IMR-90 (cell line): Measurements from ENCODE around the gene SPTSSA.

Experiments used
- CTCF ChIP-seq: conservative IDR thresholded peaks from 2 replicates; pipeline ENCODE4 v1.5.1; 2012; ENCODE audit warnings: mild to moderate bottlenecking, low read depth, low read length, improper control_type of control experiment
- MXI1 ChIP-seq: IDR thresholded peaks from 2 replicates; pipeline ENCODE4 v1.6.1; 2012; ENCODE audit warnings: low read depth, mild to moderate bottlenecking, low read length, moderate library complexity, borderline replicate concordance
- NFE2L2 ChIP-seq: fragments of 150-350 bp; IDR thresholded peaks from 2 replicates; pipeline ENCODE4 v1.6.1; 2016; ENCODE audit warnings: low read depth, mild to moderate bottlenecking, low read length
- POLR2A ChIP-seq: IDR thresholded peaks from 2 replicates; pipeline ENCODE4 v1.6.1; 2012; ENCODE audit warnings: mild to moderate bottlenecking, low read depth, low read length
- RAD21 ChIP-seq: IDR thresholded peaks from 2 replicates; pipeline ENCODE4 v1.6.1; 2012; ENCODE audit warnings: low read length, improper control_type of control experiment
- RFX5 ChIP-seq: IDR thresholded peaks from 2 replicates; pipeline ENCODE4 v1.8.0; 2012; ENCODE audit warnings: low read depth, mild to moderate bottlenecking, low read length, moderate library complexity

- no peak for TF ChIP-seq CTCF
- no peak for TF ChIP-seq NFE2L2
- no peak for TF ChIP-seq POLR2A
- TF ChIP-seq RAD21, result no peak
- TF ChIP-seq MXI1, result no peak
- TF ChIP-seq RFX5, result no peak
Observed at GRCh38 chr14:34460841-34461240, 1.2 kb downstream of the SPTSSA start.
